Eye (tissue), 1 donor: Measurements from ENCODE around the gene PCDH19.

Source experiments
- DNase-seq: peaks from one replicate; pipeline ENCODE4 v3.0.0-alpha.2; 2015

The PCDH19 gene

DNA sequence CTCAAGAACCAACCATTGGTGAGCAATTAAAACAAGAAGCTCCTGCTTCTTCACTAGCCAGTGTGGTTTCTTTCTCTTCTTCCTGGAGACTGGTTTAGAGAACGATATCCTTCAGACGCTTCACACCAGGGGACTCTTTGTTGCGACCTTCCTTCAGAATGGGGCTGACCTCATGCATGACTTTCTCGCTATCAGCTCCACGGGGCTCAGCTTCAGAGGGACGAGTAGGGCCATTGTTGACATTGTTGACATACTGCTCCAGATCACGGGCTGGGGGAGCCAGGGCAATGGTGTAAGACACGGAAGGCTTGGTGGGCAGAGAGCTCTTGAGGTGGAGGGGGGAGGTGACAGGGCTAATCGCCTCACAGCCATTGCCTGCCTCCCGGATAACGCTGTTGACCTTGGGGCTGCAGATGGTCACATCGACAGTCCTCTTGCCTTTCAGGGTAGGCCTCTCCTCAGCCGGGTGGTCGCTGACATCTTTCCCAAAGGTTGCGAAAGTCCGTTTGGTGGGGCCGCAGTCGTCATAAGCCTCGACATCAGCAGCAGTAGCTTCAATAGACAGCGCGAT lies 113.8 kb downstream of the PCDH19 start:
- DNase-seq, result no peak

DNA sequence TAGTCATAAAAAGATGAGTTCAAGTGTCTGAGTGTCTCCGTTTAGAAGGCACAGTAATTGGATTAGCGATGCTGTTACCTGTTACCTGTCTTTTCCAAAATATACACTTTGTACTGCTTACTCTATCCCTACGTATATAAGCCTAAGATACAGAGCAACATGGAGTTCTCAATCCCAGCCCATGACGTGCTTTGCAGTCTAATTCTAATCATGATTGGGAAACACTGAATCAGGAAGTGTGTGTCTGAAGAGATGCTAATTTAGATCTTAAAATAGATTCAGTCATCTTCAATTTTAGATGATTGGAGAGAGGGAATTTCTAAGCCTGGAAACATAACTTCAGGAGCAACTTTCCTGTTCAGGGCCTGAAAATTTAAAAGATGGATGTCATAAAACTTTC lies 115.1 kb downstream of the PCDH19 start:
- DNase-seq, result no peak

DNA sequence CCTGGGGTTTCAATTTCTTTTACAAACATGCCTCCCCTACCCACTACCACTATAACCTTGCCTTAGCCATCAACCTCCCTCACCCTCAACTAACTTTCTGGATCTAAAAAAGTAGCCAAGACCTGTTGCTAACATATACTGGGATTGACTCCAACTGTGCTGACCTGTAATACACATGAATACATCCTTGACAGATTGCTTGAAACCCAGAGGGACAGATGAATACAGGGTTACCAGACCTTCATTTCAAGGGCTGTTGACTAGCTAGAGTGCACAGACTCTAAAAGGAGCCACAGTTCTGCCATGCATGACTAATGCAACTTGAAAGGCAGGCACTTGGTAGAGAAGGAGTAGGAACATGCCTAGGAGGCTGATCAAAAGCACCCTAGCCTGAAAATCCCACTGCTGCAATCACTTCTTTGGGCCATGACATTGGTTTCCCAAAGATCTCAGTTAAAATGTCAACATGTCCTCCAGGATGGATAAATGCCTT lies 121.0 kb downstream of the PCDH19 start:
- DNase-seq, result peak; percentile 82

DNA sequence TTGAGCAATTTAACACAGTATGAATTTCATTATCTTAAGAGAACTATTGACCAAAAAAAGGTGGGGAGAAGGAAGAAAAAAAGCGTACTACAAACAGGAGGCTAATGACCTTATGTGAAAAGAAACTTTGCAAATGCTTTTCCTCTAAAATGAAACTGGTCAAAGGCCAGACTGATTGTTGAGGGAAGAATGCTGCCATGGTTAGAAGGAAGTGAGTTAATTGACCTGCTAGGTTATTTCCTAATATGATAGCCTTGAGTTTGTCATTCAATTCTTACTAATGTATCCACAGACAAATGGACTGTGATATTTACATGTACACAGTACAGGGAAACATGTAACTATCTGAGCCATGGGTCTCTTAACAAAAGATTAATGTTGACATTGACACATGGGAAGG lies 132.8 kb downstream of the PCDH19 start:
- DNase-seq, result no peak

DNA sequence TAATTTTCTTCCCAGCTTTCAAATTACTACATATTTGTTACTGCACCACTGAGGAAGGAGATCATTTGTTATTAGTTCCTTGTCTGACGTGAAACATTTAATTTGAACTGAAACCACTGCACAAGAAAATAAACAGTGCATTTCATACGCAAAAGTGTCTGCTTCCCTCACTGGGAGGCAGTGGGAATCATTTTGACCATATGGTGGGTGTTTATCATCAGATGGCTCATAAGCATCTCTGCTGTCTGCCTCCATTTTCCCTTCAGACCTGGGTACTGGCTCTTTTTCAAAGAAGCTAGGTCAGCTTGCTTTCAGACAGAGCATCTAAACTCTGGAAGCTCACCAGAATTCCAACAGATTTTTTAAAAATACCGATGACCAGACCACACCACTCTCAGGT lies 135.2 kb downstream of the PCDH19 start:
- DNase-seq, result no peak

DNA sequence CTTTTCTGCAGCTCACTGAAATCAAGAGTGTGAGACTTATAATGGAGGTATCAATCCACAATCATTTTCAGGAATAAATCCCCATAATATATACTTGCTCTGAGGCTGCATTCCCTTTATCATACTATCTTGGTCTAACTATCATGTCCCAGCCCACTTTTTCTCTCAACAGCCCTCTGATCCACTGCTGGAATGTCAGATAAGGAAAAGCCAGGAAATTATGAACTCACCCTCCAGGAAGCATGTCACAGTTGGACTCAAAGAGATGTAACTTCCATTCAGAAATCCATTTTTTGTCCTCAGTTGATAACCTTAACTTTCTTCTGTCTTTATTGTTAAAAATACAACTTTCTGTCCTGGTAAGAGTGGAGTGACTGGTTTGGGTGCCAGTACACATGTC lies 144.9 kb downstream of the PCDH19 start:
- DNase-seq, result no peak

DNA sequence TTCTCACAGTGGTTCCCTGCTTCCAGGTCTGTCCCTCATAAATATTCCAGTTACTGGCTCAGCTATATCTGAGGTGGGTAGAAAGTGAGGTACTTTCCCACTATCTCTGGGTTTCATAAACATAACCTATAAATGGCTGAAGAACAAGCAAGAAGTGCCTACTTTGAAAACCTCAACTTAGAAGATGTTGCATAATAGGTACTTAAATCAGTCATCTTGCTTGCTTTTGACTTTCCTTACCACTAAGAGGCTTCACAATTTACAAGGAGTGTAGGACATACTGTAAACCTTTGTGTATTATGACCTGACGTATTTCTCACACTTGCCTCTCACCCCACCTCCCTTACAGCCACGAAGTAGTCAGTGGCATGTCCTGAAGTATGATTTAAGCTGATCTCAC lies 145.9 kb downstream of the PCDH19 start:
- DNase-seq, result no peak

DNA sequence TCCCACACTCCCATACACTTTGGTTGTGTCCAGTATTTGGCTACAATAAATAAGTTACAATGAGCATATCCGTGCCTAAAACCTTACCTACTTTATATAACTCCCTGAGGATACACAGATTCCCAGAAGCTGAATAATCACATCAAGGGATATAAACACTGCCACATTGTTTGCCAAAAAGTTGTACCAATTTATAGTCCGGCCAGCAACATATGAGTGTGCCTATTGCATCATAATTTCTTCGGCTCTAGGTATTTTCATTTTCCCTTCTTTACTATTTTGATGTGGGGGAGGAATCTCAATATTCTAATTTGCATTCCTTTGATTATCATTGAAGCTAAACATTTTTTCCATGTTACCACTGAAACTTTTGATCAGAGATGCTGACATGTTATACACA lies 146.4 kb downstream of the PCDH19 start:
- no peak for DNase-seq

DNA sequence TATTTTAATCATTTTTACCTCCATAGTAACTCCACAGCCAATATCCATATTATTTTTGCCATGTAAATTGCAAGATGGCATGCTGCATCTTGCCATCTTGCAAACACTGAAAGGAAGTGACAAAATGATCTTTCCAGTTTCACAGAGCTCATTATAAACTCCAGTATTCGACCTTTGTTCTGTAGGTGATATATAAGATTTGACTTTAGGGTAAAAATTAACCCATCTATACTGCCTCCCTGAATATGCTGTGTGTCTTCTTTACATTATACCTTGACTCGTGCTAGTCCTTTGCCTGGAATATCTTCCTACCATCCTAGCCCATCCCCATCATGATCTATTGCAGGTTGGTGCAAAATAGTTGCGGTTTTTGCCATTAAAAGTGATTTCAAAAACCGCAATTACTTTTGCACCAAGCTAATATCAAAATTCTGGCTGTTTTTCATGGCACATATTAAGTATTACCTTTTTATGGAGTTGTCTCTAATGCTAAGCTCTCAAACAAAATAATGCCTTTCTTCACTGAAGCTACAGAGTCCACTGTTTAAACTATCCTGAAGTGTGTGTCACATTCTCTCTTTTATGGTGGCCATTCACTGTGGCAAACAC lies 161.1 kb downstream of the PCDH19 start:
- DNase-seq, result no peak

DNA sequence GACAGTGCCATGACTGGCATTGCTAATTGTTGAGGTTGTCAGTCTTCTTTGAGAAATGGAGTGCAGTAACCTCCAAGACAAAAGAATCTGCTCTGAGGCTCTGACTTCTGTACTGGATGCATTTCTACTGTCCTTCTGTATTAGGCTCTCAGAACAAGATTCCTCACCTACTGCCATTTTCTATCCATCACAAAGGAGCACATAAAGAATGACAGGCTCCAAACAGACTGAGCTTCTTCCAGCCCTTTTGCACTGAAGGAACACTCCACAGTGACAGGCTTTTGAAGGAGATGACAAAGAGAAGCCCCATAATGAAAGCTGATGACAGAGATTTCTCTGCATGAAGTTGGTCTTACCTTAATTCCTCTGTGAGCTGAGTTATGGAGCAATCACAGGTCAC lies 162.2 kb downstream of the PCDH19 start:
- no peak for DNase-seq

DNA sequence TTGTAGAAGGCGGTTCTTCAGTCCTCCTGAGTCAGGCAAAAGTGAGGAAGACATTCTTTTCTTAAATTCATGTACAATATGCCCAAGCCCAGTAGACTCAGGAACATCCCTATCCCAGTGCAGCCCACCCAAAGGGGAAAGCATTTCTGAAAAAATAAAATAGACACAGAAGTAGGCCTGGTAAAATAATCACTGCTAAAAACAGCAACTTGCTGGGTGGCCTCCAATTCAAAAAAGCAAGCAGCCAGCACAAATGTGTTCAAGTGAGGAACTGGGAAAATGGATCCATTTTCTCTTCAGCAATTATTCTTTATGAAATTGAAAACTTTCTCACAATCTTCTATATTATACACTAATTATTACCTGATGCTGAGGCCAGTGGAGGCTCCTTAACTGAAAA lies 165.4 kb downstream of the PCDH19 start:
- no peak for DNase-seq
